ELR (cell line): ENCODE measurements around the gene CEP126.

Experiments used
- DNase-seq: peaks from one replicate; pipeline ENCODE4 v3.0.0-alpha.2; 2015; ENCODE audit warnings: low read depth

The CEP126 gene

DNA sequence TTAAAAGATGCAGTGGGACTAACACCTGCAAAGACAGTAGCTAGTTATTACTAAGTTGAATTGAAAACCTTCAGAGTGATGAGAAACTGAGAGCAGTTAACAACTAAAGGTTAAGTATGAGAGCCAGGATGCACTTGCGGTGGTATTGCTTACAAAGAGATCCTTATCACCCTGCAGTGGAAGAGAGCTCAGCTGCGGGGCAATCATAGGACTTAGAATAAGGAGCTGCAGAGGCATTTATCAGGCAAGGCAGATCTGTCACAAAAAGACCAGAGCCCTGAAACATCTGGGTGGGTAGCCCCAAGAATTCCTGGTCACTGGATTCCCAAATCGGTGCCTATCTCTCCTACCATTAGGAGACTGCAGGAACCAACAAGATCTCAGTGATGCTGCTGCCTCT, 98.1 kb downstream of the CEP126 start:
- DNase-seq, result peak; percentile 15

GRCh38 chr11:102014756-102015155, 99.9 kb downstream of the CEP126 start:
- no peak for DNase-seq

- DNase-seq, result no peak
Measured at GRCh38 chr11:102017026-102017425, 102.2 kb downstream of the CEP126 start.

- DNase-seq, result no peak
Measured at GRCh38 chr11:102026217-102026616, 111.4 kb downstream of the CEP126 start.

DNA sequence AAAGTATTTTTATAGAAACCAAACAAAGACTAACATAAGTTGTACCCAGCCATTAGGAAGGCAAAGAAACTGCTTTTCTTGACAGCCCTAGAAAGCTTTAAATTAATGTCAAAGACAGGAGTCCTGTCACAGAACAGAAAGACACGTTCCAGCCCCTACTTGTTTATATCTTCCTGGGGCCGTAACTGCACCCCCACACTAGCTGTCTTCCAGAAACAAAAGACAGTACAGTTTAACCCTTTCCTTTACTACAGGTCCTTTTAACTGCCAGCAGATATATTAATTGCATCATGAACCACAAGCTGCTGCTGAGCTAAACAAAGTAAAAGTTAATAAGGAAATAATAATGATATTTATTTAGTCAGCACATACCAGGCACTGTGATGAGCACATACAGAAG, 112.1 kb downstream of the CEP126 start:
- DNase-seq, result no peak

- no peak for DNase-seq
Measured at GRCh38 chr11:102036757-102037156, 121.9 kb downstream of the CEP126 start.

GRCh38 chr11:102046841-102047240, 132.0 kb downstream of the CEP126 start:
- DNase-seq, result peak; percentile 10

DNA sequence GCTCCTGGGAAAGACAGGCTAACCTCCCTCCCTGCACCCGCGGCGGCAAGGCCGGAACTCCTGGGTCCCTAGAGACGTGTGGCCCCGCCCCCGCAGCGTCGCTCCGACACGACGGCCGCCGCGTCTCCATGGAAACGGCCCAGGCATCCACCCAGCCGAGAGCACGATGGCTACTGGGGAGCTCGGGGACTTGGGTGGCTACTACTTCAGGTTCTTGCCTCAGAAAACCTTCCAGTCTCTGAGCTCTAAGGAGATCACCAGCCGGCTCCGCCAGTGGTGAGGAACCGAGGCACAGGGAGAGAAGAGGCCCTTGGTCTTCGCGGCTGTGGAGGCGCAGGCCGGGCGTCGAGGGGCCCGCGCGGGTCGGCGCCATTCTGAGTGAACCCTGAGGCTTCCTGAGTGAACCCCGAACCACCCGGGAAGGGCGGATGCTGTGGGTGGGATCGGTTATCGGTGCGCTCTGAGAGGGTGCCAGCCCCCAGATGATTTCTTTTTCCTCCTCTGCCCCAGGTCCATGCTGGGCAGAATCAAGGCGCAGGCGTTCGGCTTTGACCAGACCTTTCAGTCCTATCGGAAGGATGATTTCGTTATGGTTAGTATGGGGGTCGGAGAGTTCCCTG, 132.6 kb downstream of the CEP126 start, which contains the start of gene CFAP300:
CFAP300 (plus strand) TSS at position 133 of the 620 bp plus-strand sequence; CDS start at position 167, 34 bp downstream.
- DNase-seq, result peak; percentile 75
